ENCODE data around the gene GLS2.
"Not testable (repeated sequence)": the region's sequence is repeated elsewhere in the genome, so short reads cannot be mapped to it uniquely, and the experiment has no call there.

Gene GLS2

DNA sequence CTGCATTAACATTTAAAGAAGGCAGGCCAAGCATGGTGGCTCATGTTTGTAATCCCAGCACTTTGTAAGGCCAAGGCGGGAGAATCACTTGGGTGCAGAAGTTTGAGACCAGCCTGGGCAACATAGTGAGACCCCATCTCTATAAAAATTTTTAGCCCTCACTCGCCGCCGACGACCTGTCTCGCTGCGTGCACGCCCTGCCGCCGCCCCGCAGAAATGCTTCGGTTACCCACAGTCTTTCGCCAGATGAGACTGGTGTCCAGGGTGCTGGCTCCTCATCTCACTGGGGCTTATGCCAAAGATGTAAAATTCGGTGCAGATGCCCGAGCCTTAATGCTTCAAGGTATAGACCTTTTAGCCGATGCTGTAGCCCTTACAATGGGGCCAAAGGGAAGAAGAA lies 22.8 kb upstream of the GLS2 start:
- no peak overlapping the region for H3K27ac ChIP-seq

DNA sequence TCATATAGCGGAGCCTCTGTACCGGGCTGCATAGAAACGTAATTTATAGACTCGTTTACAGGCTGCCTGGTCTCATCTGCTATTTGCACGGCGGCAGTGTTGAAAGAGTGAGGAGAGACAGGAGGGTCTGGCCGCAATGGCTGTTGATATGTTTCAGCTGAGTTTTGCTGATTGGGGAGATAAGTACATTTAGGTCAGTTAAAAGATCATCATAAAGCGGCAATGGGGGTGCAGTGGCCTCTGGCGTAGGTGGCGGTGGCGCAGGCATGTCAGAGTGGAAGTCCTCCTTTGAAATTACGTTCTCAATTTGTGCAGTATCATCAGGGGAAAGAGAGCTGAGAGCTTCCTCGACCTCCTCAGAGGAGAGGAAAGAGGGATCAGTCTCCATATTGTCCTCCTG lies 11.9 kb upstream of the GLS2 start:
- not testable (repeated sequence) for H3K27ac ChIP-seq

More for the DNA sequence above, 22.8 kb upstream of the GLS2 start:
- TF ChIP-seq CTCF (conservative IDR thresholded peaks at IDR 0.05) = no peak

DNA sequence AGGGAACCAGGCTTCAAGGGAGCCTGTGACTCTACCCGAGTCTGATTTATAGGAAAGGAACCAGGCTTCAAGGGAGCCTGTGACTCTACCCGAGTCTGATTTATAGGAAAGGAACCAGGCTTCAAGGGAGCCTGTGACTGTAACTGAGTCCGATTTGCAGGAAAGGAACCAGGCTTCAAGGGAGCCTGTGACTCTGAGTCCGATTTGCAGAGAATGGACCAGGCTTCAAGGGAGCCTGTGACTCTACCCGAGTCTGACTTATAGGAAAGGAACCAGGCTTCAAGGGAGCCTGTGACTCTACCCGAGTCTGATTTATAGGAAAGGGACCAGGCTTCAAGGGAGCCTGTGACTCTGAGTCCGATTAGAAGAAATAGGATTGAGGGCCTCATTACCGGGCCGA lies 11.5 kb upstream of the GLS2 start:
- not testable (repeated sequence) for H3K27ac ChIP-seq

DNA sequence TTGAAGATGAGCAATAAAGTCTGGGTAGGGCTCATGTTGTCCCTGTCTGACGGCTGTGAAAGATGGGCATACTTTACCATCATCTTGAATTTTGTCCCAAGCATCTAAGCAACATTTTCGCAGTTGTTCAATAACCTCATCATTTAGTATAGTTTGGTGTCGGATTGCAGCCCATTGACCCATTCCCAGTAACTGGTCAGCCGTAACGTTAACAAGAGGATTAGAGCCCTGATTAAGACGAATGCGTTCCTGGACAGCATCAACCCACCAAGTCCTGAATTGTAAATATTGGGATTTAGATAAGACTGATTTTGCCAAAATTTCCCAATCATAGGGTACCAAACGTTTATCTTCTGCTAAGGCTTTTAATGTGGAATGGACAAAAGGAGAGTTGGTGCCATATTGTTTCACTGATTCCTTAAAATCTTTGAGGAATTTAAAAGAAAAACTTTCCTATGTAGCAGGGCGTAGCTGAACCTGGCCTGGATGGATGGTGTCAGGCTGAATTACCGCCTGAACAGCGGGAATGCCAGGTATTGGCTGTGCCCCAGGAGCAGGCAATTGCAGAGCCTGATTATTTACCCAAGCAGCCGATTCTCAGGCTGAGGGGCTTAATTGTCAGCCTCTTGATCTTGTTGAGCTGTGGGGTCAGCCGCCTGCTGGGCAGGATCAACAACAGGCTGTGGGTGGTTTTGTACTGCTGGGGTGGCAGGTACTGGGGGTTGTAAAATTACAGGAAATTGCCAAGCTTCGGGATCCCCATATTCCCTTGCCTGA lies 10.4 kb upstream of the GLS2 start:
- not testable (repeated sequence) for H3K27ac ChIP-seq

GRCh38 chr12:56496704-56497103 lies 8.7 kb upstream of the GLS2 start:
- not testable (repeated sequence) for H3K27ac ChIP-seq
- TF ChIP-seq CTCF (conservative IDR thresholded peaks at IDR 0.05) = peak; percentile 70

DNA sequence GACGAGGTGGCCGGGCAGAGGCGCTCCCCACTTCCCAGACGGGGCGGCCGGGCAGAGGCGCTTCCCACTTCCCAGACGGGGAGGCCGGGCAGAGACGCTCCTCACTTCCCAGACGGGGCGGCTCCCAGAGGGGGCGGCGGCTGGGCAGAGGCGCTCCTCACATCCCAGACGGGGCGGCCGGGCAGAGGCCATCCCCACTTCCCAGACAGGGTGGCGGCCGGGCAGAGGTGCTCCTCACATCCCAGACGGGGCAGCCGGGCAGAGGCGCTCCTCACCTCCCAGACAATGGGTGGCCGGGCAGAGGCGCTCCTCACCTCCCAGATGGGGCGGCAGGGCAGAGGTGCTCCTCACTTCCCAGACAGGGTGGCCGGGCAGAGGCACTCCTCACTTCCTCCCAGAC lies 6.5 kb upstream of the GLS2 start:
- H3K27ac ChIP-seq = not testable (repeated sequence)

GRCh38 chr12:56494106-56494415 lies 6.1 kb upstream of the GLS2 start:
- H3K27ac ChIP-seq = not testable (repeated sequence)

DNA sequence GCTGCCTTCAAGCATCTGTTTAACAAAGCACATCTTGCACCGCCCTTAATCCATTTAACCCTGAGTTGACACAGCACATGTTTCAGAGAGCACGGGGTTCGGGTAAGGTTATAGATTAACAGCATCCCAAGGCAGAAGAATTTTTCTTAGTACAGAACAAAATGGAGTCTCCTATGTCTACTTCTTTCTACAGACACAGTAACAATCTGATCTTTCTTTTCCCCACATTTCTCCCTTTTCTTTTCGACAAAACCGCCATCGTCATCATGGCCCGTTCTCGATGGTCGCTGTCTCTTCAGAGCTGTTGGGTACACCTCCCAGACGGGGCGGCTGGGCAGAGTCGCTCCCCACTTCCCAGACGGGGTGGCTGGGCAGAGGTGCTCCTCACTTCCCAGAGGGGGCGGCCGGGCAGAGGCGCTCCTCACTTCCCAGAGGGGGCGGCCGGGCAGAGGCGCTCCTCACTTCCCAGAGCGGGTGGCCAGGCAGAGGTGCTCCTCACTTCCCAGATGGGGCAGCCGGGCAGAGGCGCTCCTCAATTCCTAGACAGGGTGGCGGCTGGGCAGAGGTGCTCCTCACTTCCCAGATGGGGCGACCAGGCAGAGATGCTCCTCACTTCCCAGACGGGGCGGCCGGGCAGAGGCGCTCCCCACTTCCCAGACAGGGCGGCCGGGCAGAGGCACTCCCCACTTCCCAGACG lies 5.6 kb upstream of the GLS2 start:
- not testable (repeated sequence) for H3K27ac ChIP-seq

- no peak overlapping the region for H3K27ac ChIP-seq
- TF ChIP-seq CTCF (conservative IDR thresholded peaks at IDR 0.05) = no peak
These were observed 2.4 kb upstream of the GLS2 start for GRCh38 chr12:56490360-56490759.

DNA sequence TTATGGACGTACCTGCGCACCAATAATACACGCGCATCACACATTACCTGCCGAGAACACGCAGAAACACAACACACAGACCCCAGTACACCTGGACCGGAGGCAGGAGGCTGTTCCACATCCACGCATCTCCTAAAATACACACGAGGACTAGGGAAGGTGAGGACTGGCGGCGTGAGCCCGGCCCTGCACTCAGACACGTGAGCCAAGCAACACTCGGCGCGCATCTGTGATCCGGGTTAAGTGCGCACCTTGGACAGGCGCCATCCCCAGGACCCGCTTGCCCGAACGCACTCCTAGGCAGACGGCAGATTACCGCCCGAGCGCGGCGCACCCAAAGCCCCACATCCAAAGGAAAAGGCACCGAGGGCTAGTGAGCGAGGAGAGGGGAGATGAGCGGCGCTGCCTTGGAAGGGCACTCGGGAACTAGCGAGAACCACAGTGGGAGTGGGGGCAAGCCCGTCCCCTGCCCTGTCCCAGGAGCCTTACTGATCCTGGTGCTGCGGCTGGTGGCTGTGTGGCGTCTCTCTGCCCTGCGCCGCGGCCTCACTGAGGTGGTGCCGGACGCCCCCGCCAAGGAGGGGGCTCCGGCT lies 417 bp downstream of the GLS2 start:
- TF ChIP-seq CTCF (conservative IDR thresholded peaks at IDR 0.05) = no peak
- H3K27ac ChIP-seq = peak overlapping the region; percentile 84

DNA sequence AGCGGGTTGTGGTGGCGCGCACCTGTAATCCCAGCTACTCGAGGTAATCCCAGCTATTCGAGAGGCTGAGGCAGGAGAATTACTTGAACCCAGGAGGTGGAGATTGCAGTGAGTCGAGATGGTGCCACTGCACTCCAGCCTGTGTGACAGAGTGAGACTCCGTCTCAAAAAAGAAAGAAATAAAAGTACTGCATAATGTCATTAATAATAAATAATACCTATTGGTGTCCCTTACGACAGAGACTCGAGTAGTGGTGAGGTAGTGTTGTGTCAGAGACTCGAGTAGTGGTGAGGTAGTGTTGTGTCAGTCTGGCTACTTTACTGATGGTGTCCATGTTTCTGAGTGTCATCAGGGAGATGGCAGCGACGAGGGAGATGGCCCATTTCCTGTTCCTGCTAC lies 1.3 kb downstream of the GLS2 start:
- H3K27ac ChIP-seq = peak overlapping the region; percentile 84
- TF ChIP-seq CTCF (conservative IDR thresholded peaks at IDR 0.05) = no peak
